K562 (cell line): ENCODE data around the gene HSPA8. TPM values are rescaled to one million over a fixed set of nuclear protein-coding genes. Genes with fewer than 3 reads are reported as not detected.

Experiments
- C11orf30 ChIP-seq: fragments of 450-650 bp; IDR thresholded peaks from 2 replicates; pipeline ENCODE4 v1.6.1; 2016; ENCODE audit warnings: low read depth, mild to moderate bottlenecking
- FOXA1 ChIP-seq: fragments of 450-650 bp; IDR thresholded peaks from 2 replicates; pipeline ENCODE4 v1.6.1; 2016; ENCODE audit warnings: mild to moderate bottlenecking, borderline replicate concordance
- GABPA ChIP-seq: fragments of 200-800 bp; sonication (Bioruptor generic); conservative IDR thresholded peaks from 2 replicates; pipeline ENCODE4 v1.6.1; 2016; ENCODE audit warnings: low read depth, missing genetic modification characterization, missing compliant biosample characterization
- IFI16 ChIP-seq: fragments of 250-450 bp; sonication (Bioruptor Pico); IDR thresholded peaks from 2 replicates; pipeline ENCODE4 v2.1.2; 2022; ENCODE audit warnings: mild to moderate bottlenecking, inconsistent platforms
- KLF10 ChIP-seq: fragments of 250-450 bp; sonication (Bioruptor Pico); IDR thresholded peaks from 2 replicates; pipeline ENCODE4 v1.6.1; 2021; ENCODE audit warnings: matching md5 sums
- MED1 ChIP-seq: sonication (generic); formaldehyde crosslinking; IDR thresholded peaks from 2 replicates; pipeline ENCODE4 v1.8.1; 2023; ENCODE audit warnings: missing genetic modification reagents, borderline replicate concordance
- NR4A1 ChIP-seq, 2 experiments: fragments of 250-450 bp in 1 of 2; fragments of 450-650 bp in 1 of 2; sonication (Bioruptor Pico) in 1 of 2; IDR thresholded peaks; 2 replicates each; pipeline versions ENCODE4 v1.4.0 to v1.6.1; 2016 to 2020; ENCODE audit warnings: mild to moderate bottlenecking in 2 of 2, missing compliant biosample characterization in 1 of 2, missing genetic modification characterization in 1 of 2, moderate library complexity in 1 of 2
- PML ChIP-seq: IDR thresholded peaks from 2 replicates; pipeline ENCODE4 v1.6.1; 2012; ENCODE audit warnings: low read length, inconsistent platforms
- RFX1 ChIP-seq: fragments of 450-650 bp; IDR thresholded peaks from 2 replicates; pipeline ENCODE4 v1.6.1; 2016; ENCODE audit warnings: mild to moderate bottlenecking, moderate library complexity
- SETDB1 ChIP-seq: IDR thresholded peaks from one replicate; pipeline ENCODE4 v1.6.1; 2012; ENCODE audit warnings: low read length, control low read depth, inconsistent platforms
- SMARCE1 ChIP-seq: fragments of 450-650 bp; IDR thresholded peaks from 2 replicates; pipeline ENCODE4 v1.7.1; 2016; ENCODE audit warnings: mild to moderate bottlenecking
- TEAD2 ChIP-seq: fragments of 450-650 bp; IDR thresholded peaks from 2 replicates; pipeline ENCODE4 v1.6.1; 2016; ENCODE audit warnings: missing genetic modification characterization, control low read depth, missing compliant biosample characterization
- TFAM ChIP-seq: fragments of 250-450 bp; sonication (Bioruptor Pico); conservative IDR thresholded peaks from 2 replicates; pipeline ENCODE4 v1.5.0; 2021; ENCODE audit warnings: mild to moderate bottlenecking, moderate library complexity
- ZNF764 ChIP-seq: fragments of 250-450 bp; sonication (Bioruptor Pico); IDR thresholded peaks from 2 replicates; pipeline ENCODE4 v1.4.0; 2020; ENCODE audit warnings: low read depth, mild to moderate bottlenecking, moderate library complexity
- polyA plus RNA-seq, 8 experiments: library from polyadenylated mRNA; depleted of rRNA in 4 of 8; stranded (reverse) in 5 of 8; unstranded in 3 of 8; fragments of >200 nt; fragmentation: Nextera tagmentation in 2 of 8; fragmentation: Illumina TruSeq in 1 of 8; extraction: Ambion mirVana in 2 of 8; extraction: Trizol in 1 of 8; gene quantifications; 2 replicates each; pipeline versions ENCODE4 v1.2.1 to v1.2.3, GENCODE V29; 2011 to 2014; ENCODE audit warnings: inconsistent platforms in 1 of 8, missing spikeins in 1 of 8
- total RNA-seq, 7 experiments: library from RNA; depleted of rRNA in 6 of 7; stranded (reverse); fragments of >200 nt in 6 of 7; fragmentation: Illumina TruSeq in 2 of 7; extraction: Trizol in 2 of 7; gene quantifications; 2 replicates each; pipeline versions ENCODE4 v1.2.1 to v1.2.3, GENCODE V29; 2011 to 2021; ENCODE audit warnings: low replicate concordance in 1 of 7
- TF ChIP-seq, protein P1 (sequence below): fragments of 450-650 bp; IDR thresholded peaks from 2 replicates; pipeline ENCODE4 v1.6.1; 2016; ENCODE audit warnings: antibody characterized with exemption
- TF ChIP-seq, protein P2 (sequence below): fragments of 450-650 bp; IDR thresholded peaks from 2 replicates; pipeline ENCODE4 v1.6.1; 2016; ENCODE audit warnings: low read depth
- TF ChIP-seq, protein P3 (sequence below): sonication (generic); formaldehyde crosslinking; IDR thresholded peaks from 2 replicates; pipeline ENCODE4 v1.8.1; 2023; ENCODE audit warnings: mild to moderate bottlenecking, missing genetic modification reagents
- TF ChIP-seq, protein P4 (sequence below): fragments of 450-650 bp; IDR thresholded peaks from 2 replicates; pipeline ENCODE4 v1.6.1; 2016

HSPA8 gene
- total and polyA plus RNA-seq, 9 of the 15 experiments (the other 6 are each of a cell fraction or from before 2014, with no cell fraction given): 1,250 to 3,966 (median 2,773) TPM

DNA sequence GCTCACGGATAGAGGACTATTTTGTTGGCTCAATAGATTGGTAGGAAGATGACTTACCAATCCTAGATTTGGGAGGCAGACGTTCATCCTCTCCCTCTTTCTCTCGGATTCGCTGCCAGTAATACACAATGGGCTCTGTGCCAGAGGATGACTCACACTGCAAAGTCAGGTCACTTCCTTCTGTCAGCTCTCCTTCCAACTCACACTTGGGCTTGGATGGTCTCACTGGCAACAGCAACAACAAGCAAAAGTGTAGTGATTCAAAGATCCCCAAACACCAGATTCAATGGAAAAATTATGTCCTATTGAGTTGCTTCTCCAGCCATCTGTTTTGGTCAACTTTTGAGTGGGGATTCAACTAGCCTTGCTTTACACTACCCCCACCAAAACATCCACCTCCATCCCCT, 21.7 kb upstream of the HSPA8 start (continued):
- no peak for TF ChIP-seq TFAM (CRISPR knock-in tag)
- TF ChIP-seq GABPA (tag): peak; percentile 40; the same call in 1 of the 2 replicates
- TF ChIP-seq SMARCE1: peak; percentile 77
- TF ChIP-seq, protein P1, sequence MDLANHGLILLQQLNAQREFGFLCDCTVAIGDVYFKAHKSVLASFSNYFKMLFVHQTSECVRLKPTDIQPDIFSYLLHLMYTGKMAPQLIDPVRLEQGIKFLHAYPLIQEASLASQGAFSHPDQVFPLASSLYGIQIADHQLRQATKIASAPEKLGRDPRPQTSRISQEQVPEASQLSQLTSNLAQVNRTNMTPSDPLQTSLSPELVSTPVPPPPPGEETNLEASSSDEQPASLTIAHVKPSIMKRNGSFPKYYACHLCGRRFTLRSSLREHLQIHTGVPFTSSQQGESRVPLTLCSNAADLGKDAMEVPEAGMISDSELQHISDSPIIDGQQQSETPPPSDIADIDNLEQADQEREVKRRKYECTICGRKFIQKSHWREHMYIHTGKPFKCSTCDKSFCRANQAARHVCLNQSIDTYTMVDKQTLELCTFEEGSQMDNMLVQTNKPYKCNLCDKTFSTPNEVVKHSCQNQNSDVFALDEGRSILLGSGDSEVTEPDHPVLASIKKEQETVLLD: no peak
- TF ChIP-seq ZNF764 (CRISPR knock-in tag): no peak
- TF ChIP-seq KLF10 (CRISPR knock-in tag): no peak
- TF ChIP-seq IFI16: no peak
- TF ChIP-seq MED1 (CRISPR knock-in tag): no peak
- no peak for TF ChIP-seq C11orf30
- TF ChIP-seq, protein P2, sequence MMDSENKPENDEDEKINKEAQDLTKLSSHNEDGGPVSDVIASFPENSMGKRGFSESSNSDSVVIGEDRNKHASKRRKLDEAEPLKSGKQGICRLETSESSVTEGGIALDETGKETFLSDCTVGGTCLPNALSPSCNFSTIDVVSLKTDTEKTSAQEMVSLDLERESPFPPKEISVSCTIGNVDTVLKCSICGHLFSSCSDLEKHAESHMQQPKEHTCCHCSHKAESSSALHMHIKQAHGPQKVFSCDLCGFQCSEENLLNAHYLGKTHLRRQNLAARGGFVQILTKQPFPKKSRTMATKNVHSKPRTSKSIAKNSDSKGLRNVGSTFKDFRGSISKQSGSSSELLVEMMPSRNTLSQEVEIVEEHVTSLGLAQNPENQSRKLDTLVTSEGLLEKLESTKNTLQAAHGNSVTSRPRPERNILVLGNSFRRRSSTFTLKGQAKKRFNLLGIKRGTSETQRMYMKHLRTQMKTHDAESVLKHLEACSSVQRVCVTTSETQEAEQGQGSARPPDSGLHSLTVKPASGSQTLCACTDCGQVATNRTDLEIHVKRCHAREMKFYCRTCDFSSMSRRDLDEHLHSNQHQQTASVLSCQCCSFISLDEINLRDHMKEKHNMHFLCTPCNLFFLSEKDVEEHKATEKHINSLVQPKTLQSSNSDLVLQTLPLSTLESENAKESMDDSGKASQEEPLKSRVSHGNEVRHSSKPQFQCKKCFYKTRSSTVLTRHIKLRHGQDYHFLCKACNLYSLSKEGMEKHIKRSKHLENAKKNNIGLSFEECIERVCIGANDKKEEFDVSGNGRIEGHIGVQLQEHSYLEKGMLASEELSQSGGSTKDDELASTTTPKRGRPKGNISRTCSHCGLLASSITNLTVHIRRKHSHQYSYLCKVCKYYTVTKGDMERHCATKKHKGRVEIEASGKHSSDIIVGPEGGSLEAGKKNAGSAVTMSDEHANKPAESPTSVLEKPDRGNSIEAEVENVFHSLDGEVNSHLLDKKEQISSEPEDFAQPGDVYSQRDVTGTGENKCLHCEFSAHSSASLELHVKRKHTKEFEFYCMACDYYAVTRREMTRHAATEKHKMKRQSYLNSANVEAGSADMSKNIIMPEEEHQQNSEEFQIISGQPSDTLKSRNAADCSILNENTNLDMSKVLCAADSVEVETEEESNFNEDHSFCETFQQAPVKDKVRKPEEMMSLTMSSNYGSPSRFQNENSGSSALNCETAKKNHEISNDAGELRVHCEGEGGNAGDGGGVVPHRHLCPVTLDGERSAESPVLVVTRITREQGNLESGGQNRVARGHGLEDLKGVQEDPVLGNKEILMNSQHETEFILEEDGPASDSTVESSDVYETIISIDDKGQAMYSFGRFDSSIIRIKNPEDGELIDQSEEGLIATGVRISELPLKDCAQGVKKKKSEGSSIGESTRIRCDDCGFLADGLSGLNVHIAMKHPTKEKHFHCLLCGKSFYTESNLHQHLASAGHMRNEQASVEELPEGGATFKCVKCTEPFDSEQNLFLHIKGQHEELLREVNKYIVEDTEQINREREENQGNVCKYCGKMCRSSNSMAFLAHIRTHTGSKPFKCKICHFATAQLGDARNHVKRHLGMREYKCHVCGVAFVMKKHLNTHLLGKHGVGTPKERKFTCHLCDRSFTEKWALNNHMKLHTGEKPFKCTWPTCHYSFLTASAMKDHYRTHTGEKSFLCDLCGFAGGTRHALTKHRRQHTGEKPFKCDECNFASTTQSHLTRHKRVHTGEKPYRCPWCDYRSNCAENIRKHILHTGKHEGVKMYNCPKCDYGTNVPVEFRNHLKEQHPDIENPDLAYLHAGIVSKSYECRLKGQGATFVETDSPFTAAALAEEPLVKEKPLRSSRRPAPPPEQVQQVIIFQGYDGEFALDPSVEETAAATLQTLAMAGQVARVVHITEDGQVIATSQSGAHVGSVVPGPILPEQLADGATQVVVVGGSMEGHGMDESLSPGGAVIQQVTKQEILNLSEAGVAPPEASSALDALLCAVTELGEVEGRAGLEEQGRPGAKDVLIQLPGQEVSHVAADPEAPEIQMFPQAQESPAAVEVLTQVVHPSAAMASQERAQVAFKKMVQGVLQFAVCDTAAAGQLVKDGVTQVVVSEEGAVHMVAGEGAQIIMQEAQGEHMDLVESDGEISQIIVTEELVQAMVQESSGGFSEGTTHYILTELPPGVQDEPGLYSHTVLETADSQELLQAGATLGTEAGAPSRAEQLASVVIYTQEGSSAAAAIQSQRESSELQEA: no peak
- TF ChIP-seq PML: no peak
- TF ChIP-seq, protein P3, sequence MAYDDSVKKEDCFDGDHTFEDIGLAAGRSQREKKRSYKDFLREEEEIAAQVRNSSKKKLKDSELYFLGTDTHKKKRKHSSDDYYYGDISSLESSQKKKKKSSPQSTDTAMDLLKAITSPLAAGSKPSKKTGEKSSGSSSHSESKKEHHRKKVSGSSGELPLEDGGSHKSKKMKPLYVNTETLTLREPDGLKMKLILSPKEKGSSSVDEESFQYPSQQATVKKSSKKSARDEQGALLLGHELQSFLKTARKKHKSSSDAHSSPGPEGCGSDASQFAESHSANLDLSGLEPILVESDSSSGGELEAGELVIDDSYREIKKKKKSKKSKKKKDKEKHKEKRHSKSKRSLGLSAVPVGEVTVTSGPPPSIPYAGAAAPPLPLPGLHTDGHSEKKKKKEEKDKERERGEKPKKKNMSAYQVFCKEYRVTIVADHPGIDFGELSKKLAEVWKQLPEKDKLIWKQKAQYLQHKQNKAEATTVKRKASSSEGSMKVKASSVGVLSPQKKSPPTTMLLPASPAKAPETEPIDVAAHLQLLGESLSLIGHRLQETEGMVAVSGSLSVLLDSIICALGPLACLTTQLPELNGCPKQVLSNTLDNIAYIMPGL (CRISPR knock-in tag): no peak
- TF ChIP-seq, protein P4, sequence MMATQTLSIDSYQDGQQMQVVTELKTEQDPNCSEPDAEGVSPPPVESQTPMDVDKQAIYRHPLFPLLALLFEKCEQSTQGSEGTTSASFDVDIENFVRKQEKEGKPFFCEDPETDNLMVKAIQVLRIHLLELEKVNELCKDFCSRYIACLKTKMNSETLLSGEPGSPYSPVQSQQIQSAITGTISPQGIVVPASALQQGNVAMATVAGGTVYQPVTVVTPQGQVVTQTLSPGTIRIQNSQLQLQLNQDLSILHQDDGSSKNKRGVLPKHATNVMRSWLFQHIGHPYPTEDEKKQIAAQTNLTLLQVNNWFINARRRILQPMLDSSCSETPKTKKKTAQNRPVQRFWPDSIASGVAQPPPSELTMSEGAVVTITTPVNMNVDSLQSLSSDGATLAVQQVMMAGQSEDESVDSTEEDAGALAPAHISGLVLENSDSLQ: peak; percentile 48
- TF ChIP-seq SETDB1: no peak
- TF ChIP-seq RFX1: peak; percentile 71
- no peak for TF ChIP-seq FOXA1
- no peak for TF ChIP-seq NR4A1 (CRISPR knock-in tag; IDR thresholded peaks at IDR 0.05)
- TF ChIP-seq NR4A1 (tag; IDR thresholded peaks at IDR 0.05): no peak
- no peak for TF ChIP-seq TEAD2 (tag)
